ENCODE data around the gene TMEM175.

DNA sequence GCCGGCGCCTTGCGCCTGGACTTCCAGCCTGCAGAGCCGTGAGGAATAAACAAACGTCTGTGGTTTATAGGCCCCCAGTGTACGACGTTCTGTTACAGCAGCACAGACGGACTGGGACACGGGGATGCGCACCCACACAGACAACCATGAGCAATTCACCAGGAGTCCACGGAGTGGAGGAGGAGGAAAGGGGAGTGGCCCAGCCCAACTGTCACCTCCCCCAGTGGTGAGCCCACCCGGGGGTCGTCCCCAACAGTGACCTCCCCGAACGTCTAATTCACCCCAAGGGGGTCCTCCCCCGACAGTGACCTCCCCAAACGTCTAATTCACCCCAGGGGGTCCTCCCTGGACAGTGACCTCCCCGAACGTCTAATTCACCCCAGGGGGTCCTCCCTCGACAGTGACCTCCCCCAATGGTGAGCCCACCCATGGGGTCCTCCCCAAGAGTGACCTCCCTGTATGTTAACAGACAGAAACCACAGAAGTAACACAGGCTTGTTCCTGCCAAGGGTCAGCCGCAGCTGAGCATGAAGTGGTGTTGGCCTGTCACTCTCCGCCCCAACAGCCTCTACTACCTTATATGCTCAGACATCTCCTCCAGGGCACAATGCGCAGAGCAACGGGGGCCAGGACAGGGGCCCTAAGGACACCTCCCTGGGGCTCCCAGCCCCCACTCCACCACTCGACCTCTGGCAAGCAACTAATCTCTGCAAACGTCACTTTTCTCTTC is 6.3 kb upstream of the TMEM175 start:
- TF ChIP-seq POLR2A (IDR thresholded peaks at IDR 0.05): no peak
- TF ChIP-seq CTCF (IDR thresholded peaks at IDR 0.05): no peak
- TF ChIP-seq POLR2AphosphoS5 (IDR thresholded peaks at IDR 0.05): no peak

Measured in breast epithelium (tissue), 3 donors.